ENCODE measurements around the gene COL4A3. TPM values are rescaled to one million over a fixed set of nuclear protein-coding genes. Genes with fewer than 3 reads are reported as not detected.

The COL4A3 gene
- total RNA-seq, 8 experiments from 2014 or later: 0.21 to 1.3 (median 0.59) TPM

GRCh38 chr2:227287771-227288170, 123.3 kb downstream of the COL4A3 start:
- WGBS, 10 experiments: 10 to 100% (median 87%) methylated on average over 1 to 5 of the region's 5 CpGs; no CpG with 5 or more reads in 3 of the 10 experiments
- Histone ChIP-seq H3K4me1 (replicated peaks in 1 of 2) (no peaks in the 10 kb centered on the region), H3K4me3 (no peak overlapping the region), H3K27ac (no peak overlapping the region)
- in situ Hi-C loops (cut with MboI; ENCODE audit: low pct_unique_long_range_greater_than_20kb in 2 of 9, low sequenced_read_pairs in 9 of 9, unreplicated experiment in 9 of 9): no loop called here
- ATAC-seq (replicated peaks in 6 of 8): peak in 3 of 8 experiments; percentile 50 to 69 (median 55)

GRCh38 chr2:227292314-227292713, 127.9 kb downstream of the COL4A3 start:
- no peak for ATAC-seq (replicated peaks in 6 of 8)
- 20 to 100% (median 80%) methylated on average over 2 to 3 of the region's 3 CpGs for WGBS, 10 experiments
- H3K27ac ChIP-seq: no peak overlapping the region
- no peak overlapping the region for H3K4me3 ChIP-seq
- in situ Hi-C loops (cut with MboI; ENCODE audit: low pct_unique_long_range_greater_than_20kb in 2 of 9, low sequenced_read_pairs in 9 of 9, unreplicated experiment in 9 of 9): no loop called here
- H3K4me1 ChIP-seq (replicated peaks in 1 of 2): peaks cover 5 to 15% of the 10 kb centered on the region in 2 donors

- Histone ChIP-seq H3K27ac (no peak overlapping the region), H3K4me3 (no peak overlapping the region), H3K4me1 (replicated peaks in 1 of 2) (peaks cover 5 to 15% of the 10 kb centered on the region in 2 donors)
- ATAC-seq (replicated peaks in 6 of 8): no peak
- in situ Hi-C loops (cut with MboI; ENCODE audit: low pct_unique_long_range_greater_than_20kb in 2 of 9, low sequenced_read_pairs in 9 of 9, unreplicated experiment in 9 of 9): no loop called here
- 43 to 93% (median 84%) methylated on average over 1 to 4 of the region's 4 CpGs; no CpG with 5 or more reads in 4 of the 10 experiments for WGBS, 10 experiments
These were observed 129.1 kb downstream of the COL4A3 start for GRCh38 chr2:227293531-227293930.

- H3K4me1 ChIP-seq (replicated peaks in 1 of 2): peaks cover 5 to 15% of the 10 kb centered on the region in 2 donors
- ATAC-seq (replicated peaks in 6 of 8): peak in 1 of 8 experiments; percentile 43
- in situ Hi-C loops (cut with MboI; ENCODE audit: low pct_unique_long_range_greater_than_20kb in 2 of 9, low sequenced_read_pairs in 9 of 9, unreplicated experiment in 9 of 9): no loop called here
- H3K27ac ChIP-seq: no peak overlapping the region
- H3K4me3 ChIP-seq: no peak overlapping the region
- 62 to 100% (median 92%) methylated on average over 1 to 4 of the region's 4 CpGs; no CpG with 5 or more reads in 2 of the 10 experiments for WGBS, 10 experiments
These were observed 131.4 kb downstream of the COL4A3 start for GRCh38 chr2:227295806-227296205.

GRCh38 chr2:227296671-227297405, 132.4 kb downstream of the COL4A3 start:
- WGBS, 10 experiments: 14 to 77% (median 60%) methylated on average over 1 to 3 of the region's 3 CpGs
- no peak overlapping the region for H3K27ac ChIP-seq
- H3K4me1 ChIP-seq (replicated peaks in 1 of 2): peaks cover 5 to 15% of the 10 kb centered on the region in 2 donors
- in situ Hi-C loops (cut with MboI; ENCODE audit: low pct_unique_long_range_greater_than_20kb in 2 of 9, low sequenced_read_pairs in 9 of 9, unreplicated experiment in 9 of 9): no loop called here
- peak in 5 of 8 experiments; percentile 82 to 98 (median 86) for ATAC-seq (replicated peaks in 6 of 8)
- H3K4me3 ChIP-seq: no peak overlapping the region

- H3K27ac ChIP-seq: no peak overlapping the region
- peaks cover 0 to 6% of the 10 kb centered on the region in 2 donors for H3K4me1 ChIP-seq (replicated peaks in 1 of 2)
- H3K4me3 ChIP-seq: no peak overlapping the region
- WGBS, 10 experiments: 0 to 100% (median 50%) methylated on average over 1 of the region's 1 CpG; no CpG with 5 or more reads in 3 of the 10 experiments
- ATAC-seq (replicated peaks in 6 of 8): no peak
- in situ Hi-C loops (cut with MboI; ENCODE audit: low pct_unique_long_range_greater_than_20kb in 2 of 9, low sequenced_read_pairs in 9 of 9, unreplicated experiment in 9 of 9): no loop called here
These were observed 137.1 kb downstream of the COL4A3 start for GRCh38 chr2:227301523-227301922.

GRCh38 chr2:227308784-227309183, 144.4 kb downstream of the COL4A3 start:
- Histone ChIP-seq H3K4me3 (no peak overlapping the region), H3K27ac (no peak overlapping the region), H3K4me1 (replicated peaks in 1 of 2) (no peaks in the 10 kb centered on the region)
- WGBS, 10 experiments: 11 to 100% (median 79%) methylated on average over 1 to 4 of the region's 4 CpGs
- in situ Hi-C loops (cut with MboI; ENCODE audit: low pct_unique_long_range_greater_than_20kb in 2 of 9, low sequenced_read_pairs in 9 of 9, unreplicated experiment in 9 of 9): no loop called here
- ATAC-seq (replicated peaks in 6 of 8): peak in 3 of 8 experiments; percentile 38 to 98 (median 81)

- no peak for ATAC-seq (replicated peaks in 6 of 8)
- Histone ChIP-seq H3K4me1 (replicated peaks in 1 of 2) (no peaks in the 10 kb centered on the region), H3K27ac (no peak overlapping the region), H3K4me3 (no peak overlapping the region)
- WGBS, 10 experiments: 83 to 100% (median 94%) methylated on average over 1 to 3 of the region's 4 CpGs
- in situ Hi-C loops (cut with MboI; ENCODE audit: low pct_unique_long_range_greater_than_20kb in 2 of 9, low sequenced_read_pairs in 9 of 9, unreplicated experiment in 9 of 9): no loop called here
These were observed 146.3 kb downstream of the COL4A3 start for GRCh38 chr2:227310756-227311110.

GRCh38 chr2:227311861-227312506, 147.6 kb downstream of the COL4A3 start:
- Histone ChIP-seq H3K27ac (no peak overlapping the region), H3K4me3 (no peak overlapping the region), H3K4me1 (replicated peaks in 1 of 2) (no peaks in the 10 kb centered on the region)
- WGBS, 10 experiments: 83 to 100% (median 97%) methylated on average over 1 to 5 of the region's 5 CpGs
- ATAC-seq (replicated peaks in 6 of 8): no peak
- in situ Hi-C loops (cut with MboI; ENCODE audit: low pct_unique_long_range_greater_than_20kb in 2 of 9, low sequenced_read_pairs in 9 of 9, unreplicated experiment in 9 of 9): no loop called here

GRCh38 chr2:227312579-227312978, 148.2 kb downstream of the COL4A3 start:
- Histone ChIP-seq H3K27ac (no peak overlapping the region), H3K4me3 (no peak overlapping the region), H3K4me1 (replicated peaks in 1 of 2) (no peaks in the 10 kb centered on the region)
- no peak for ATAC-seq (replicated peaks in 6 of 8)
- 21 to 100% (median 50%) methylated on average over 1 to 2 of the region's 2 CpGs; no CpG with 5 or more reads in 2 of the 10 experiments for WGBS, 10 experiments
- in situ Hi-C loops (cut with MboI; ENCODE audit: low pct_unique_long_range_greater_than_20kb in 2 of 9, low sequenced_read_pairs in 9 of 9, unreplicated experiment in 9 of 9): no loop called here

GRCh38 chr2:227313310-227313709, 148.9 kb downstream of the COL4A3 start:
- Histone ChIP-seq H3K4me3 (no peak overlapping the region), H3K4me1 (replicated peaks in 1 of 2) (no peaks in the 10 kb centered on the region), H3K27ac (no peak overlapping the region)
- WGBS, 10 experiments: 40 to 83% (median 83%) methylated on average over 1 of the region's 1 CpG; no CpG with 5 or more reads in 6 of the 10 experiments
- in situ Hi-C loops (cut with MboI; ENCODE audit: low pct_unique_long_range_greater_than_20kb in 2 of 9, low sequenced_read_pairs in 9 of 9, unreplicated experiment in 9 of 9): no loop called here
- no peak for ATAC-seq (replicated peaks in 6 of 8)

- no peak for ATAC-seq (replicated peaks in 6 of 8)
- no CpG with 5 or more reads among the region's 2 CpGs for WGBS, 10 experiments
- Histone ChIP-seq H3K4me3 (no peak overlapping the region), H3K4me1 (replicated peaks in 1 of 2) (no peaks in the 10 kb centered on the region), H3K27ac (no peak overlapping the region)
- in situ Hi-C loops (cut with MboI; ENCODE audit: low pct_unique_long_range_greater_than_20kb in 2 of 9, low sequenced_read_pairs in 9 of 9, unreplicated experiment in 9 of 9): no loop called here
These were observed 153.4 kb downstream of the COL4A3 start for GRCh38 chr2:227317834-227318233.

GRCh38 chr2:227320305-227321094, 156.1 kb downstream of the COL4A3 start:
- ATAC-seq (replicated peaks in 6 of 8): no peak
- Histone ChIP-seq H3K4me3 (no peak overlapping the region), H3K4me1 (replicated peaks in 1 of 2) (peaks cover 8 to 9% of the 10 kb centered on the region in 2 donors), H3K27ac (no peak overlapping the region)
- in situ Hi-C loops (cut with MboI; ENCODE audit: low pct_unique_long_range_greater_than_20kb in 2 of 9, low sequenced_read_pairs in 9 of 9, unreplicated experiment in 9 of 9): no loop called here
- 43 to 100% (median 87%) methylated on average over 1 to 6 of the region's 33 CpGs; no CpG with 5 or more reads in 2 of the 10 experiments for WGBS, 10 experiments
